Neural cell (in vitro differentiated cells): ENCODE data around the gene FOXN1.

Experiments
- EZH2 ChIP-seq: fragments of 200-600, 300-800 bp; shearing (Covaris generic), sonication (generic); IDR thresholded peaks from 2 replicates; pipeline ENCODE4 v1.6.1; 2014; ENCODE audit warnings: antibody characterized with exemption, low read length, borderline replicate concordance, mild to moderate bottlenecking; ENCODE audit not compliant: insufficient read depth, poor library complexity, severe bottlenecking
- MXI1 ChIP-seq: fragments of 450-650 bp; conservative IDR thresholded peaks from 2 replicates; pipeline ENCODE4 v1.6.1; 2014; ENCODE audit warnings: antibody characterized with exemption, mild to moderate bottlenecking; ENCODE audit not compliant: poor library complexity, severe bottlenecking
- RAD21 ChIP-seq: fragments of 450-650 bp; conservative IDR thresholded peaks from 2 replicates; pipeline ENCODE4 v1.6.1; 2014; ENCODE audit warnings: antibody characterized with exemption, mild to moderate bottlenecking, moderate library complexity
- TAF1 ChIP-seq: IDR thresholded peaks from 2 replicates; pipeline ENCODE4 v1.6.1; 2012; ENCODE audit warnings: low read depth
- TF ChIP-seq, protein P1 (sequence below): fragments of 450-650 bp; IDR thresholded peaks from 2 replicates; pipeline ENCODE4 v1.5.1; 2014; ENCODE audit warnings: antibody characterized with exemption, mild to moderate bottlenecking, moderate library complexity; ENCODE audit not compliant: poor library complexity, severe bottlenecking
- TF ChIP-seq, protein P2 (sequence below): IDR thresholded peaks from 2 replicates; pipeline ENCODE4 v1.6.1; 2012; ENCODE audit warnings: borderline replicate concordance

DNA sequence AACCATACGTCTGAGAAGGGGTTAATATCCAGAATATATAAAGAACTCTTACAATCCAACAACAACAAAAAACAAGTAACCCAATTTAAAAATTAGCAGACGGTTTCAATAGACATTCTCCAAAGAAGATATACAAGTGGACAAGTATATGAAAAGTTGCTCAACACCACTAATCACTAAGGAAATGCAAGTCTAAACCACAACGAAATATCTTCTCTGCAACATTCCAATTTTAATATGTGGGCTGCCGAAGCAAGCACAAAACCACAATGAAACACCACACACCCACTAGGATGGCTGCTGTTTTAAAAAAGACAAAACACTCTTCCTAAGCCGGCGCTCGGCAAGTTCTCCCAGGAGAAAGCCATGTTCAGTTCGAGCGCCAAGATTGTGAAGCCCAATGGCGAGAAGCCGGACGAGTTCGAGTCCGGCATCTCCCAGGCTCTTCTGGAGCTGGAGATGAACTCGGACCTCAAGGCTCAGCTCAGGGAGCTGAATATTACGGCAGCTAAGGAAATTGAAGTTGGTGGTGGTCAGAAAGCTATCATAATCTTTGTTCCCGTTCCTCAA is 38.6 kb upstream of the FOXN1 start:
- TF ChIP-seq, protein P1, sequence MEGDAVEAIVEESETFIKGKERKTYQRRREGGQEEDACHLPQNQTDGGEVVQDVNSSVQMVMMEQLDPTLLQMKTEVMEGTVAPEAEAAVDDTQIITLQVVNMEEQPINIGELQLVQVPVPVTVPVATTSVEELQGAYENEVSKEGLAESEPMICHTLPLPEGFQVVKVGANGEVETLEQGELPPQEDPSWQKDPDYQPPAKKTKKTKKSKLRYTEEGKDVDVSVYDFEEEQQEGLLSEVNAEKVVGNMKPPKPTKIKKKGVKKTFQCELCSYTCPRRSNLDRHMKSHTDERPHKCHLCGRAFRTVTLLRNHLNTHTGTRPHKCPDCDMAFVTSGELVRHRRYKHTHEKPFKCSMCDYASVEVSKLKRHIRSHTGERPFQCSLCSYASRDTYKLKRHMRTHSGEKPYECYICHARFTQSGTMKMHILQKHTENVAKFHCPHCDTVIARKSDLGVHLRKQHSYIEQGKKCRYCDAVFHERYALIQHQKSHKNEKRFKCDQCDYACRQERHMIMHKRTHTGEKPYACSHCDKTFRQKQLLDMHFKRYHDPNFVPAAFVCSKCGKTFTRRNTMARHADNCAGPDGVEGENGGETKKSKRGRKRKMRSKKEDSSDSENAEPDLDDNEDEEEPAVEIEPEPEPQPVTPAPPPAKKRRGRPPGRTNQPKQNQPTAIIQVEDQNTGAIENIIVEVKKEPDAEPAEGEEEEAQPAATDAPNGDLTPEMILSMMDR = no peak
- TF ChIP-seq RAD21 (no peak), MXI1 (no peak), EZH2 (no peak), TAF1 (no peak)
- TF ChIP-seq, protein P2, sequence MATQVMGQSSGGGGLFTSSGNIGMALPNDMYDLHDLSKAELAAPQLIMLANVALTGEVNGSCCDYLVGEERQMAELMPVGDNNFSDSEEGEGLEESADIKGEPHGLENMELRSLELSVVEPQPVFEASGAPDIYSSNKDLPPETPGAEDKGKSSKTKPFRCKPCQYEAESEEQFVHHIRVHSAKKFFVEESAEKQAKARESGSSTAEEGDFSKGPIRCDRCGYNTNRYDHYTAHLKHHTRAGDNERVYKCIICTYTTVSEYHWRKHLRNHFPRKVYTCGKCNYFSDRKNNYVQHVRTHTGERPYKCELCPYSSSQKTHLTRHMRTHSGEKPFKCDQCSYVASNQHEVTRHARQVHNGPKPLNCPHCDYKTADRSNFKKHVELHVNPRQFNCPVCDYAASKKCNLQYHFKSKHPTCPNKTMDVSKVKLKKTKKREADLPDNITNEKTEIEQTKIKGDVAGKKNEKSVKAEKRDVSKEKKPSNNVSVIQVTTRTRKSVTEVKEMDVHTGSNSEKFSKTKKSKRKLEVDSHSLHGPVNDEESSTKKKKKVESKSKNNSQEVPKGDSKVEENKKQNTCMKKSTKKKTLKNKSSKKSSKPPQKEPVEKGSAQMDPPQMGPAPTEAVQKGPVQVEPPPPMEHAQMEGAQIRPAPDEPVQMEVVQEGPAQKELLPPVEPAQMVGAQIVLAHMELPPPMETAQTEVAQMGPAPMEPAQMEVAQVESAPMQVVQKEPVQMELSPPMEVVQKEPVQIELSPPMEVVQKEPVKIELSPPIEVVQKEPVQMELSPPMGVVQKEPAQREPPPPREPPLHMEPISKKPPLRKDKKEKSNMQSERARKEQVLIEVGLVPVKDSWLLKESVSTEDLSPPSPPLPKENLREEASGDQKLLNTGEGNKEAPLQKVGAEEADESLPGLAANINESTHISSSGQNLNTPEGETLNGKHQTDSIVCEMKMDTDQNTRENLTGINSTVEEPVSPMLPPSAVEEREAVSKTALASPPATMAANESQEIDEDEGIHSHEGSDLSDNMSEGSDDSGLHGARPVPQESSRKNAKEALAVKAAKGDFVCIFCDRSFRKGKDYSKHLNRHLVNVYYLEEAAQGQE = no peak
